ENCODE data around the gene TNNT3.

TNNT3 gene

DNA sequence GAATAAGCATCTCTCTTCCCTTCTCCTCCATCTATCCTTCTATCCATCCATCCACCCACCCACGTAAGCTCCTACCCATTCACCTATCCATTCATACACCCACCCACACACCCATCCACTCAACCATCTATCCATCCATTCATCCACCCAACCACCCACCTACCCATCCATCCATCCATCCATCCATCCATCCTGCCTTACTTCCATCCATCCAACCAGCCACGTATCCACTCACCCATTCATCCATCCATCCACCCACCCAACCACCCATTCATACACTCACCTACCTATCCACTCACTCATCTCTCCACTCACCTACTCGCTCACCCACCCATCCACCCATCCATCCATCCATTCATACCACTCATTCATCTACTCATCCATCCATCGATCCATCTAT, 13.2 kb downstream of the TNNT3 start:
- H3K36me3 ChIP-seq (replicated peaks; ENCODE audit: insufficient read depth, low read length) = no peaks in the 10 kb centered on the region
- H3F3A ChIP-seq (ENCODE audit: insufficient read depth, low read length) = no peaks in the 10 kb centered on the region
- no peak for DNase-seq
- no peaks in the 10 kb centered on the region for H4K20me1 ChIP-seq (ENCODE audit: insufficient read depth, low read length)
- TF ChIP-seq EZH2phosphoT487 (IDR thresholded peaks at IDR 0.05; ENCODE audit: low read length) = no peak
- TF ChIP-seq, protein P1, sequence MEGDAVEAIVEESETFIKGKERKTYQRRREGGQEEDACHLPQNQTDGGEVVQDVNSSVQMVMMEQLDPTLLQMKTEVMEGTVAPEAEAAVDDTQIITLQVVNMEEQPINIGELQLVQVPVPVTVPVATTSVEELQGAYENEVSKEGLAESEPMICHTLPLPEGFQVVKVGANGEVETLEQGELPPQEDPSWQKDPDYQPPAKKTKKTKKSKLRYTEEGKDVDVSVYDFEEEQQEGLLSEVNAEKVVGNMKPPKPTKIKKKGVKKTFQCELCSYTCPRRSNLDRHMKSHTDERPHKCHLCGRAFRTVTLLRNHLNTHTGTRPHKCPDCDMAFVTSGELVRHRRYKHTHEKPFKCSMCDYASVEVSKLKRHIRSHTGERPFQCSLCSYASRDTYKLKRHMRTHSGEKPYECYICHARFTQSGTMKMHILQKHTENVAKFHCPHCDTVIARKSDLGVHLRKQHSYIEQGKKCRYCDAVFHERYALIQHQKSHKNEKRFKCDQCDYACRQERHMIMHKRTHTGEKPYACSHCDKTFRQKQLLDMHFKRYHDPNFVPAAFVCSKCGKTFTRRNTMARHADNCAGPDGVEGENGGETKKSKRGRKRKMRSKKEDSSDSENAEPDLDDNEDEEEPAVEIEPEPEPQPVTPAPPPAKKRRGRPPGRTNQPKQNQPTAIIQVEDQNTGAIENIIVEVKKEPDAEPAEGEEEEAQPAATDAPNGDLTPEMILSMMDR (IDR thresholded peaks at IDR 0.05; ENCODE audit: low read length) = no peak
- no peak for TF ChIP-seq EZH2 (optimal IDR thresholded peaks at IDR 0.05; ENCODE audit: low read depth, low read length)
- no peaks in the 10 kb centered on the region for H3K9me3 ChIP-seq (replicated peaks; ENCODE audit: insufficient read depth, low read length)
- H2AFZ ChIP-seq (ENCODE audit: low read length) = no peak overlapping the region
- H3K4me1 ChIP-seq (ENCODE audit: low read length) = no peaks in the 10 kb centered on the region
- H3K79me2 ChIP-seq (ENCODE audit: low read length) = no peaks in the 10 kb centered on the region
- H3K4me3 ChIP-seq (ENCODE audit: low read length) = no peak overlapping the region
- no peak overlapping the region for H3K9ac ChIP-seq (ENCODE audit: low read length)
- no peak overlapping the region for H3K27ac ChIP-seq (ENCODE audit: low read length)
- H3K9me2 ChIP-seq (replicated peaks; ENCODE audit: insufficient read depth, low read length) = no peaks in the 10 kb centered on the region
- H3K27me3 ChIP-seq (replicated peaks; ENCODE audit: insufficient read depth, low read length) = peaks cover 97% of the 10 kb centered on the region
- no peak overlapping the region for H3K4me2 ChIP-seq (ENCODE audit: low read depth, low read length)

DNA sequence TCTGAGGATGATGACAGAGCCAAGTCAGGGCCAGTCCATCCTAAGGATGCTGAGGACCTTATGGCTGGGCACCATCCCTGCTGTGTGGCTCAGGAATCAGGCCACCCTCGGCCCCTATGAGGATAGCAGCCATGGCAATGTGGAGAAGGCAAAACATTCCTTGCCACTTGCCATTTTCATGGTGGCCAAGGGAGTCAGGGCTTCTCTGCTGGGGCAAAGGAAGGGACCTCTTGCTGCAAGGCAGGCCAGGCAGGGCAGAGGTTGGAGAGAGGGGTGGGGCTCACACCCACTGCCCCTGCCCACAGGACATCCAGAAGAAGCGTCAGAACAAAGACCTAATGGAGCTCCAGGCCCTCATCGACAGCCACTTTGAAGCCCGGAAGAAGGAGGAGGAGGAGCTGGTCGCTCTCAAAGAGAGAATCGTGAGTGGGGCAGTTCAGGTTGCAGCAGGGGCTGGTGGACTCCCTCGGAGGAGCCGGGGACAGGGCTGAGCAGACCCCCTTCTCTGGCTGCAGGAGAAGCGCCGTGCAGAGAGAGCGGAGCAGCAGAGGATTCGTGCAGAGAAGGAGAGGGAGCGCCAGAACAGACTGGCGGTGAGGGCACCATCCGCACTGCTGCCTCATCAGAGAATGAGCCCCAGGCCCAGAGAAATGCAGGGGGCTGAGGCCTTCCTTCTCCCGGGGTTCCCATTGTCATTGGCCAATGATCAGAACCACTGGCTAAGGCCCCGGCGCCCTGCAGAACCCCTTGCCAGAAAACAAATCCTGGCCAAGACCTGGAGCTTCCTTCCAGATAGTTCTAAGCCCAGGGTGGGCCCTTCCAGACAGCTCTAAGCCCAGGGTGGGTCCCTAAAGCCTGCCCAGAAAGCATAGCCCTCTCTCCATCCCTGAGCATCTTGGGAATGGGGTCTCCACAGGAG, 14.2 kb downstream of the TNNT3 start:
- peaks cover 97% of the 10 kb centered on the region for H3K27me3 ChIP-seq (replicated peaks; ENCODE audit: insufficient read depth, low read length)
- H3K4me3 ChIP-seq (ENCODE audit: low read length) = no peak overlapping the region
- no peak overlapping the region for H3K9ac ChIP-seq (ENCODE audit: low read length)
- no peaks in the 10 kb centered on the region for H3K9me2 ChIP-seq (replicated peaks; ENCODE audit: insufficient read depth, low read length)
- no peaks in the 10 kb centered on the region for H3K79me2 ChIP-seq (ENCODE audit: low read length)
- no peaks in the 10 kb centered on the region for H3K4me1 ChIP-seq (ENCODE audit: low read length)
- no peak overlapping the region for H2AFZ ChIP-seq (ENCODE audit: low read length)
- H3K36me3 ChIP-seq (replicated peaks; ENCODE audit: insufficient read depth, low read length) = no peaks in the 10 kb centered on the region
- no peaks in the 10 kb centered on the region for H3F3A ChIP-seq (ENCODE audit: insufficient read depth, low read length)
- TF ChIP-seq EZH2phosphoT487 (IDR thresholded peaks at IDR 0.05; ENCODE audit: low read length) = no peak
- no peak for TF ChIP-seq EZH2 (optimal IDR thresholded peaks at IDR 0.05; ENCODE audit: low read depth, low read length)
- TF ChIP-seq, protein P1 (IDR thresholded peaks at IDR 0.05; ENCODE audit: low read length) = no peak
- no peaks in the 10 kb centered on the region for H3K9me3 ChIP-seq (replicated peaks; ENCODE audit: insufficient read depth, low read length)
- no peak overlapping the region for H3K4me2 ChIP-seq (ENCODE audit: low read depth, low read length)
- H3K27ac ChIP-seq (ENCODE audit: low read length) = no peak overlapping the region
- no peak for DNase-seq
- H4K20me1 ChIP-seq (ENCODE audit: insufficient read depth, low read length) = no peaks in the 10 kb centered on the region

DNA sequence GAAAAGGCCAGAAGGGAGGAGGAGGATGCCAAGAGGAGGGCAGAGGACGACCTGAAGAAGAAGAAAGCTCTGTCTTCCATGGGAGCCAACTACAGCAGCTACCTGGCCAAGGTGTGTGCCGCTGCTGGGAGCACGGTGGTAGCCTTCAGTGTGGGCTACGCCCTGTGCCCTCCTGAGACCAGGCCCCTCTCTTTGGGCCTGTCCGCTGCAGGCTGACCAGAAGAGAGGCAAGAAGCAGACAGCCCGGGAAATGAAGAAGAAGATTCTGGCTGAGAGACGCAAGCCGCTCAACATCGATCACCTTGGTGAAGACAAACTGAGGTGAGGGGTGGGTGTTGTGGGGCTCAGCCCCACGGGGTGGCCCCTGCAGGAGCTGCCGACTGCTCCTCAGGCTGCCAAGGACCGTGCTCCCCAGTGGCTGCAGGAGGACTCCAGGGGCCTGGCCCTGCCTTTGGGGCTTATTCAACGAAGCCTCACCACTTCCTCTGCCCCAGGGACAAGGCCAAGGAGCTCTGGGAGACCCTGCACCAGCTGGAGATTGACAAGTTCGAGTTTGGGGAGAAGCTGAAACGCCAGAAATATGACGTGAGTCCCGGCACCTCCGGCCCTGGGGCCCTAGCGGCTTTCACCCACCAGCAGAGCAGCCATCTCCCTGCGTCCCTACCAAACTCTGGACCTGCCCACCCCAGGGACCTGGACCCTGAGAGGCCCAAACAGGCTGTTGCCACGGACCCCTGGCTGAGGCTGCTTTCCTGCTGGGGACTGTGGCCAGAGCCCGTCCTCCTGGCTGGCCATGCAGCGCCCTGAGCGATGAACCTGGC, 15.0 kb downstream of the TNNT3 start:
- no peak overlapping the region for H3K4me3 ChIP-seq (ENCODE audit: low read length)
- no peaks in the 10 kb centered on the region for H3K9me2 ChIP-seq (replicated peaks; ENCODE audit: insufficient read depth, low read length)
- H2AFZ ChIP-seq (ENCODE audit: low read length) = no peak overlapping the region
- no peak overlapping the region for H3K27ac ChIP-seq (ENCODE audit: low read length)
- H3K79me2 ChIP-seq (ENCODE audit: low read length) = no peaks in the 10 kb centered on the region
- no peaks in the 10 kb centered on the region for H4K20me1 ChIP-seq (ENCODE audit: insufficient read depth, low read length)
- no peaks in the 10 kb centered on the region for H3F3A ChIP-seq (ENCODE audit: insufficient read depth, low read length)
- H3K27me3 ChIP-seq (replicated peaks; ENCODE audit: insufficient read depth, low read length) = peaks cover 96% of the 10 kb centered on the region
- no peak overlapping the region for H3K4me2 ChIP-seq (ENCODE audit: low read depth, low read length)
- no peaks in the 10 kb centered on the region for H3K4me1 ChIP-seq (ENCODE audit: low read length)
- TF ChIP-seq EZH2 (optimal IDR thresholded peaks at IDR 0.05; ENCODE audit: low read depth, low read length) (no peak), EZH2phosphoT487 (IDR thresholded peaks at IDR 0.05; ENCODE audit: low read length) (no peak)
- TF ChIP-seq, protein P1 (IDR thresholded peaks at IDR 0.05; ENCODE audit: low read length) = no peak
- no peak overlapping the region for H3K9ac ChIP-seq (ENCODE audit: low read length)
- DNase-seq = no peak
- no peaks in the 10 kb centered on the region for H3K9me3 ChIP-seq (replicated peaks; ENCODE audit: insufficient read depth, low read length)
- no peaks in the 10 kb centered on the region for H3K36me3 ChIP-seq (replicated peaks; ENCODE audit: insufficient read depth, low read length)
